GM23248 (cell line): ENCODE measurements around the gene ASIP.

Experiments used
- EZH2 ChIP-seq: fragments of 200-600 bp; sonication (generic); IDR thresholded peaks from 2 replicates; pipeline ENCODE4 v1.6.1; 2018; ENCODE audit warnings: antibody characterized with exemption, mild to moderate bottlenecking; ENCODE audit not compliant: insufficient read depth, poor library complexity, severe bottlenecking
- EZH2phosphoT487 ChIP-seq: fragments of 200-600 bp; sonication (generic); IDR thresholded peaks from 2 replicates; pipeline ENCODE4 v1.6.1; 2018; ENCODE audit warnings: antibody characterized with exemption, moderate library complexity, mild to moderate bottlenecking, low read depth; ENCODE audit not compliant: insufficient read depth

DNA sequence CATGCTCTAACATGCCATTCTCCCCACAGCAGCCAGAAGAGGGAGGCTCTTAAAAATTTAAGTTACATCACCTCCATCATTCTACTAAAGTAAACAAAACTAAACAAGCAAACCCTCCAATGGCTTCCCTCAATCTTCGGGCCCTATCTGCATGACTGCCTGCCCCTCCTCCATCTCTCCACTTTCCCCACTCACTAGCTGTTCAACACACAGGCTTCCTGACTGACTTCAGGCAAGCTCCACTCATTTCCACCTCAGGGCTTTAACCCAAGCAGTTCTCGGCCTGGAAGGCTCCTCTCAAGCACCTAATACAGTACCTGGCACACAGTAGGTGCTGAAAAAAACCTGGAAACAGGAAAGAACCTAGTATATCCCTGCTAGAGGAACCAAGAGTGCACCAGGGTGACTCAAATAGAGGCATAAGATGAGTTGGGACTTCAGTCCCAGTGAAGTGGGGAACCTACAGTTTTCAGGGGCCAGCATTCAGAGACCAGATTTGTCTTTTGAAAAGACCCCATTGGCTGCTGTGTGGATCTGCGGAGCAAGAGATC lies 59.1 kb downstream of the ASIP start:
- TF ChIP-seq EZH2, result no peak
- no peak for TF ChIP-seq EZH2phosphoT487
